ENCODE results near the gene CHMP3.
"Not testable (repeated sequence)": the region's sequence is repeated elsewhere in the genome, so short reads cannot be mapped to it uniquely, and the experiment has no call there.

CHMP3 gene

DNA sequence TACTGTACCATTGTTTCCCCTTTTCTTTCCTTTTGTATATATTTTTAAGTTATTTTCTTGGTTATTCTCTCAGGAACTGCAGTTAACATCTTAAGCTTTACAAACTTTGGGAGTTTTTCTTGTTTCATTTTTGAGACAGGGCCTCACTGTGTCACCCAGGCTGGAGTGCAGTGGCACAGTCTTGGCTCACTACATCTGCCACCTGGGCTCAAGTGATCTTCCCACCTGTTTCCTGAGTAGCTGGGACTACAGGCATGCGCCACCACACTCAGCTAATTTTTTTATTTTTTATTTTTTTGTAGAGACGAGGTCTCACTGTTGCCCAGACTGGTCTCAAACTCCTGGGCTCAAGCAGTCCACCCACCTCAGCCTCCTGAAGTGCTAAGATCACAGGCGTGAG lies 66.9 kb downstream of the CHMP3 start:
- not testable (repeated sequence) for H3K9ac ChIP-seq (ENCODE audit: low read length); H3K4me1 ChIP-seq (ENCODE audit: control insufficient read depth, insufficient read depth, low read length); H3K27me3 ChIP-seq (ENCODE audit: control insufficient read depth, insufficient read depth, low read length); H3K4me3 ChIP-seq (ENCODE audit: low read length)
- Histone ChIP-seq H3K9me3 (ENCODE audit: control insufficient read depth, low read length) (peaks cover 11% of the 10 kb centered on the region), H3K36me3 (ENCODE audit: control insufficient read depth, insufficient read depth, low read length) (peaks cover 16% of the 10 kb centered on the region)

- no peak overlapping the region for H3K4me3 ChIP-seq (ENCODE audit: low read length)
- no peaks in the 10 kb centered on the region for H3K27me3 ChIP-seq (ENCODE audit: control insufficient read depth, insufficient read depth, low read length)
- H3K9ac ChIP-seq (ENCODE audit: low read length): no peak overlapping the region
- H3K36me3 ChIP-seq (ENCODE audit: control insufficient read depth, insufficient read depth, low read length): peaks cover 22% of the 10 kb centered on the region
- no peaks in the 10 kb centered on the region for H3K9me3 ChIP-seq (ENCODE audit: control insufficient read depth, low read length)
- no peaks in the 10 kb centered on the region for H3K4me1 ChIP-seq (ENCODE audit: control insufficient read depth, insufficient read depth, low read length)
Measured at GRCh38 chr2:86492048-86492453, 71.2 kb downstream of the CHMP3 start.

GRCh38 chr2:86491088-86491487 lies 72.2 kb downstream of the CHMP3 start:
- H3K9ac ChIP-seq (ENCODE audit: low read length): no peak overlapping the region
- no peaks in the 10 kb centered on the region for H3K9me3 ChIP-seq (ENCODE audit: control insufficient read depth, low read length)
- H3K4me3 ChIP-seq (ENCODE audit: low read length): no peak overlapping the region
- H3K4me1 ChIP-seq (ENCODE audit: control insufficient read depth, insufficient read depth, low read length): no peaks in the 10 kb centered on the region
- no peaks in the 10 kb centered on the region for H3K27me3 ChIP-seq (ENCODE audit: control insufficient read depth, insufficient read depth, low read length)
- H3K36me3 ChIP-seq (ENCODE audit: control insufficient read depth, insufficient read depth, low read length): peaks cover 22% of the 10 kb centered on the region

DNA sequence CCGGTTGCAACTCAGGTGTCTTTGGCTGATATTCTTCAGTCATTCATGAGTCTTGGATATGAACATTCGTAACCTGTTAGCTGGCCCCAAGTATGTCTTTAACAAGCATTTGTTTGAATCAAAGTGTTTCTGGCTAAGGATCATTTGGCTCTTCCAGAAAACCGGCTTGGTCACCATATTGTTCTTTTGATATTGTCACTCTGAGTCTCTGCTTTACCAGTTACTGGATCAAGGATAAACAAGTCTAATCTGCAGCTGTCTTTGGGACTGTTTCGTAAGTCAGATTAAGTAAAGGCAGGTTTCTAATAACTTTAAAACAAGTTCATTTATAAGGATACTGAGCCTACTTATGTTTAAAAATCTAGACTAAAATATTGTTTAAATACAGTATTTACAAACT lies 73.0 kb downstream of the CHMP3 start:
- H3K9ac ChIP-seq (ENCODE audit: low read length): no peak overlapping the region
- no peaks in the 10 kb centered on the region for H3K4me1 ChIP-seq (ENCODE audit: control insufficient read depth, insufficient read depth, low read length)
- peaks cover 22% of the 10 kb centered on the region for H3K36me3 ChIP-seq (ENCODE audit: control insufficient read depth, insufficient read depth, low read length)
- no peaks in the 10 kb centered on the region for H3K27me3 ChIP-seq (ENCODE audit: control insufficient read depth, insufficient read depth, low read length)
- no peak overlapping the region for H3K4me3 ChIP-seq (ENCODE audit: low read length)
- no peaks in the 10 kb centered on the region for H3K9me3 ChIP-seq (ENCODE audit: control insufficient read depth, low read length)

DNA sequence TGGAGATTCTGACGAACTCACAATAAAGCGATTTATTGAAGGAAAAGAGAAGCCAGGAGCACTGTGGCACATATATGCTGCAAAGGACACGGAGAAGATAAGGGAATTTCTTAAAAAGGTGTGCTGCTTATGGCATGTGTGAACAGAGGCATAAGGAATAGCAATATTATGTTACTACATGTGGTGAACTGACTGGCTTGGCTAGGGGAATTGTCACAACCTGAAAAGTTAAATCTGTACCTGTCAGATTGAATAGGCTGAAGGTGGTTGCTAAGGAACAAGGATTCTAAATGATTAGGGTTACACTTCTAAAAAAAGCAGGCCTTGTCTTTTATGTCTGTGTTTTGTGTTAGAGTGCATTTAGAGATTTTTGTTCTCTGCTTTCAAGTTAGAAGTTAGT lies 73.7 kb downstream of the CHMP3 start:
- H3K36me3 ChIP-seq (ENCODE audit: control insufficient read depth, insufficient read depth, low read length): peaks cover 22% of the 10 kb centered on the region
- H3K27me3 ChIP-seq (ENCODE audit: control insufficient read depth, insufficient read depth, low read length): no peaks in the 10 kb centered on the region
- no peak overlapping the region for H3K4me3 ChIP-seq (ENCODE audit: low read length)
- no peaks in the 10 kb centered on the region for H3K9me3 ChIP-seq (ENCODE audit: control insufficient read depth, low read length)
- H3K9ac ChIP-seq (ENCODE audit: low read length): no peak overlapping the region
- no peaks in the 10 kb centered on the region for H3K4me1 ChIP-seq (ENCODE audit: control insufficient read depth, insufficient read depth, low read length)

DNA sequence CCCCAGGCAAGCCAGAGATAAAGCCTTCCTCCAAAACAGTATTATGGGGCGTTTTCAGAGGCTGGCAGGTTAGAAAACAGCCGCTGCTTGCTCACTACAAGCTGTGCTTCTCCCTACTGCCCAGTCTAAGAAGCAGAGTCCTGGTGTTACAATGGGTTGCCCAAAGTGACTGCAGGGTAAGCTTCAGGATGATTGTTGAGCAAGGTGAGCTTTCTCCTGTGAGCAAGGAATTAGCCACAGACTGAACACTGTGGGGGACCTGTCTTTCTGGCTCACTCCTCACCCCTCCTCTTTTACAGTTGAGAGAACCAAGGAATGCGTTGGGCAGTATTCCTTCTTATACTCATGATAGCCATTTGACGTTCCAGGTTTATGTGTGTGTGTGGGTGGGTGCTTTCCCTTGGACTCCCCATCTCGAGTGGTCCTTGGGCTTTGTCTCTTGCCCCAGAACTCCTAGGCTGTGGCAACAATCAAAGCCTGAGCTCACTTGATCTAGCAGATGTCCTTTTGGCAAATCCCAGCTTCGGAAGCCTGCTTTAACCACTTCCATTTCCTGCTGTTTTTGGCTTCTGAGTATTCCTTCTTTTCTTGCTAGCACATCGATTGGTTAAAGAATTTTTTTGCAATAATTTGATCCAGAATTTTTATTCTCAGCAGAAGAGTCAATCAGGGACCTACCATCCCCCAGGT lies 74.5 kb downstream of the CHMP3 start:
- Histone ChIP-seq H3K9ac (ENCODE audit: low read length) (no peak overlapping the region), H3K27me3 (ENCODE audit: control insufficient read depth, insufficient read depth, low read length) (no peaks in the 10 kb centered on the region), H3K4me1 (ENCODE audit: control insufficient read depth, insufficient read depth, low read length) (no peaks in the 10 kb centered on the region), H3K9me3 (ENCODE audit: control insufficient read depth, low read length) (no peaks in the 10 kb centered on the region), H3K36me3 (ENCODE audit: control insufficient read depth, insufficient read depth, low read length) (peaks cover 24% of the 10 kb centered on the region), H3K4me3 (ENCODE audit: low read length) (no peak overlapping the region)

- no peaks in the 10 kb centered on the region for H3K27me3 ChIP-seq (ENCODE audit: control insufficient read depth, insufficient read depth, low read length)
- no peak overlapping the region for H3K4me3 ChIP-seq (ENCODE audit: low read length)
- H3K9ac ChIP-seq (ENCODE audit: low read length): no peak overlapping the region
- no peaks in the 10 kb centered on the region for H3K9me3 ChIP-seq (ENCODE audit: control insufficient read depth, low read length)
- peaks cover 28% of the 10 kb centered on the region for H3K36me3 ChIP-seq (ENCODE audit: control insufficient read depth, insufficient read depth, low read length)
- H3K4me1 ChIP-seq (ENCODE audit: control insufficient read depth, insufficient read depth, low read length): no peaks in the 10 kb centered on the region
Measured at GRCh38 chr2:86487062-86487461, 76.2 kb downstream of the CHMP3 start.

GRCh38 chr2:86485802-86486201 lies 77.4 kb downstream of the CHMP3 start:
- H3K4me1 ChIP-seq (ENCODE audit: control insufficient read depth, insufficient read depth, low read length): no peaks in the 10 kb centered on the region
- H3K36me3 ChIP-seq (ENCODE audit: control insufficient read depth, insufficient read depth, low read length): peaks cover 23% of the 10 kb centered on the region

GRCh38 chr2:86485103-86485502 lies 78.1 kb downstream of the CHMP3 start:
- no peaks in the 10 kb centered on the region for H3K9me3 ChIP-seq (ENCODE audit: control insufficient read depth, low read length)
- no peak overlapping the region for H3K4me3 ChIP-seq (ENCODE audit: low read length)
- peaks cover 2% of the 10 kb centered on the region for H3K4me1 ChIP-seq (ENCODE audit: control insufficient read depth, insufficient read depth, low read length)
- peaks cover 20% of the 10 kb centered on the region for H3K36me3 ChIP-seq (ENCODE audit: control insufficient read depth, insufficient read depth, low read length)
- H3K27me3 ChIP-seq (ENCODE audit: control insufficient read depth, insufficient read depth, low read length): no peaks in the 10 kb centered on the region
- no peak overlapping the region for H3K9ac ChIP-seq (ENCODE audit: low read length)

More at GRCh38 chr2:86485802-86486201, 77.4 kb downstream of the CHMP3 start:
- Histone ChIP-seq H3K9ac (ENCODE audit: low read length) (no peak overlapping the region), H3K4me3 (ENCODE audit: low read length) (no peak overlapping the region), H3K27me3 (ENCODE audit: control insufficient read depth, insufficient read depth, low read length) (no peaks in the 10 kb centered on the region), H3K9me3 (ENCODE audit: control insufficient read depth, low read length) (no peaks in the 10 kb centered on the region)

- Histone ChIP-seq H3K27me3 (ENCODE audit: control insufficient read depth, insufficient read depth, low read length) (no peaks in the 10 kb centered on the region), H3K4me1 (ENCODE audit: control insufficient read depth, insufficient read depth, low read length) (peaks cover 4% of the 10 kb centered on the region), H3K36me3 (ENCODE audit: control insufficient read depth, insufficient read depth, low read length) (peaks cover 13% of the 10 kb centered on the region), H3K4me3 (ENCODE audit: low read length) (no peak overlapping the region), H3K9ac (ENCODE audit: low read length) (no peak overlapping the region), H3K9me3 (ENCODE audit: control insufficient read depth, low read length) (no peaks in the 10 kb centered on the region)
Measured at GRCh38 chr2:86484385-86484784, 78.9 kb downstream of the CHMP3 start.

GRCh38 chr2:86482034-86482433 lies 81.2 kb downstream of the CHMP3 start:
- Histone ChIP-seq H3K9me3 (ENCODE audit: control insufficient read depth, low read length) (no peaks in the 10 kb centered on the region), H3K27me3 (ENCODE audit: control insufficient read depth, insufficient read depth, low read length) (no peaks in the 10 kb centered on the region), H3K4me3 (ENCODE audit: low read length) (no peak overlapping the region), H3K4me1 (ENCODE audit: control insufficient read depth, insufficient read depth, low read length) (peaks cover 4% of the 10 kb centered on the region), H3K36me3 (ENCODE audit: control insufficient read depth, insufficient read depth, low read length) (peaks cover 9% of the 10 kb centered on the region), H3K9ac (ENCODE audit: low read length) (no peak overlapping the region)

DNA sequence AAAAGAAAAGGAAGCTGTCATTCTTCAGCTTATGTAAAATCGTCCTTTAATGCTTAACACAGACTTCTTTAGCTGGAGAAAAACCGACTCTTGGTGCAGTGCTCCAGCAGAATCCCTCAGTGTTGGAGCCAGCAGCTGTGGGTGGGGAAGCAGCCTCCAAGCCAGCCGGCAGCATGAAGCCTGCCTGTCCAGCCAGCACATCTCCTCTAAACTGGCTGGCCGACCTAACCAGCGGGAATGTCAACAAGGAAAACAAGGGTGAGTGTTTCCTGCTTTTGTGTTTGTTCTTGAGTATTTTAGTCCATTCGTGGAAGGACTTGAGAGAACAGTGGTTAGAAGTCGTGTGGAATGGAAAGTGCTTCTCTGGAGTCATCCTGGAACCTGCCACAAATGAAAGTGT lies 83.1 kb downstream of the CHMP3 start:
- Histone ChIP-seq H3K4me3 (ENCODE audit: low read length) (no peak overlapping the region), H3K4me1 (ENCODE audit: control insufficient read depth, insufficient read depth, low read length) (peaks cover 4% of the 10 kb centered on the region), H3K36me3 (ENCODE audit: control insufficient read depth, insufficient read depth, low read length) (peaks cover 9% of the 10 kb centered on the region), H3K27me3 (ENCODE audit: control insufficient read depth, insufficient read depth, low read length) (no peaks in the 10 kb centered on the region), H3K9me3 (ENCODE audit: control insufficient read depth, low read length) (no peaks in the 10 kb centered on the region), H3K9ac (ENCODE audit: low read length) (no peak overlapping the region)

GRCh38 chr2:86477349-86477748 lies 85.9 kb downstream of the CHMP3 start:
- Histone ChIP-seq H3K4me3 (ENCODE audit: low read length) (no peak overlapping the region), H3K9me3 (ENCODE audit: control insufficient read depth, low read length) (no peaks in the 10 kb centered on the region), H3K27me3 (ENCODE audit: control insufficient read depth, insufficient read depth, low read length) (no peaks in the 10 kb centered on the region), H3K9ac (ENCODE audit: low read length) (no peak overlapping the region), H3K36me3 (ENCODE audit: control insufficient read depth, insufficient read depth, low read length) (peaks cover 4% of the 10 kb centered on the region), H3K4me1 (ENCODE audit: control insufficient read depth, insufficient read depth, low read length) (peaks cover 4% of the 10 kb centered on the region)
